ENCODE measurements around the gene SYT1.

Gene SYT1

DNA sequence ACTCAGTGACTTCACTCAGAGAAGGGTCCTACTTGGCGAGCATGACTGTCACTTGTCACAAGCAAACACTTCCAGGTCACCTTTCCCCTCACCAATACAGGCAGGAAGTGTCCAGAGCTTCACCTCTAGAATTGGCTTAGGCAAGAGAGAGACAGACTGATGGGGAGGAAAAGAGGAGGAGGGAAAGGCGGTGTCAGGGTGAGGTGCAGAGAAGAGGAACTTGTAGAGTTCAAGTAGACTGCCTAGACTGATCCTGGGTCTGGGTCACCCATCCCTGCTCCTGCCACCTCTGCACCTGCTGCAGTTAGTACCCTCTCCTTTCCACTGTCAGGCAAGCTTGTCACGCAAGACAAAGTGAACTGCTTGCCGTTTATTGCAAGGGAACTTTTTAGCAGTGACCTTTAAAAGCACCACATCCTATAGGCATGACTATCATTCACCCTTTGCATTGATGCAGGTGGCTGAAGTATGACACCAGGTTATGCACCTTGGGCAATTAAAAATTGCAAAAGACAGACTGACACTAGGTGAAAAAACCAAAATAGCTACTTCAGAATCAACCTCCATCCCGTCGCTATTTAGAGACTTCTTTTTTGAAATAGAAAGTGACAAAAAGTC lies 292.4 kb downstream of the SYT1 start:
- no peak for DNase-seq (ENCODE audit: low read depth in 1 of 2, low spot score in 1 of 2)
- TF ChIP-seq, protein P1, sequence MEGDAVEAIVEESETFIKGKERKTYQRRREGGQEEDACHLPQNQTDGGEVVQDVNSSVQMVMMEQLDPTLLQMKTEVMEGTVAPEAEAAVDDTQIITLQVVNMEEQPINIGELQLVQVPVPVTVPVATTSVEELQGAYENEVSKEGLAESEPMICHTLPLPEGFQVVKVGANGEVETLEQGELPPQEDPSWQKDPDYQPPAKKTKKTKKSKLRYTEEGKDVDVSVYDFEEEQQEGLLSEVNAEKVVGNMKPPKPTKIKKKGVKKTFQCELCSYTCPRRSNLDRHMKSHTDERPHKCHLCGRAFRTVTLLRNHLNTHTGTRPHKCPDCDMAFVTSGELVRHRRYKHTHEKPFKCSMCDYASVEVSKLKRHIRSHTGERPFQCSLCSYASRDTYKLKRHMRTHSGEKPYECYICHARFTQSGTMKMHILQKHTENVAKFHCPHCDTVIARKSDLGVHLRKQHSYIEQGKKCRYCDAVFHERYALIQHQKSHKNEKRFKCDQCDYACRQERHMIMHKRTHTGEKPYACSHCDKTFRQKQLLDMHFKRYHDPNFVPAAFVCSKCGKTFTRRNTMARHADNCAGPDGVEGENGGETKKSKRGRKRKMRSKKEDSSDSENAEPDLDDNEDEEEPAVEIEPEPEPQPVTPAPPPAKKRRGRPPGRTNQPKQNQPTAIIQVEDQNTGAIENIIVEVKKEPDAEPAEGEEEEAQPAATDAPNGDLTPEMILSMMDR (IDR thresholded peaks at IDR 0.05; ENCODE audit: insufficient read depth, low read length), result no peak
- TF ChIP-seq POLR2AphosphoS5 (IDR thresholded peaks at IDR 0.05; ENCODE audit: low read depth) (no peak), GABPA (IDR thresholded peaks at IDR 0.05; ENCODE audit: low read depth) (no peak), SPI1 (IDR thresholded peaks at IDR 0.05; ENCODE audit: borderline replicate concordance, low read depth) (no peak)
- TF ChIP-seq, protein P2, sequence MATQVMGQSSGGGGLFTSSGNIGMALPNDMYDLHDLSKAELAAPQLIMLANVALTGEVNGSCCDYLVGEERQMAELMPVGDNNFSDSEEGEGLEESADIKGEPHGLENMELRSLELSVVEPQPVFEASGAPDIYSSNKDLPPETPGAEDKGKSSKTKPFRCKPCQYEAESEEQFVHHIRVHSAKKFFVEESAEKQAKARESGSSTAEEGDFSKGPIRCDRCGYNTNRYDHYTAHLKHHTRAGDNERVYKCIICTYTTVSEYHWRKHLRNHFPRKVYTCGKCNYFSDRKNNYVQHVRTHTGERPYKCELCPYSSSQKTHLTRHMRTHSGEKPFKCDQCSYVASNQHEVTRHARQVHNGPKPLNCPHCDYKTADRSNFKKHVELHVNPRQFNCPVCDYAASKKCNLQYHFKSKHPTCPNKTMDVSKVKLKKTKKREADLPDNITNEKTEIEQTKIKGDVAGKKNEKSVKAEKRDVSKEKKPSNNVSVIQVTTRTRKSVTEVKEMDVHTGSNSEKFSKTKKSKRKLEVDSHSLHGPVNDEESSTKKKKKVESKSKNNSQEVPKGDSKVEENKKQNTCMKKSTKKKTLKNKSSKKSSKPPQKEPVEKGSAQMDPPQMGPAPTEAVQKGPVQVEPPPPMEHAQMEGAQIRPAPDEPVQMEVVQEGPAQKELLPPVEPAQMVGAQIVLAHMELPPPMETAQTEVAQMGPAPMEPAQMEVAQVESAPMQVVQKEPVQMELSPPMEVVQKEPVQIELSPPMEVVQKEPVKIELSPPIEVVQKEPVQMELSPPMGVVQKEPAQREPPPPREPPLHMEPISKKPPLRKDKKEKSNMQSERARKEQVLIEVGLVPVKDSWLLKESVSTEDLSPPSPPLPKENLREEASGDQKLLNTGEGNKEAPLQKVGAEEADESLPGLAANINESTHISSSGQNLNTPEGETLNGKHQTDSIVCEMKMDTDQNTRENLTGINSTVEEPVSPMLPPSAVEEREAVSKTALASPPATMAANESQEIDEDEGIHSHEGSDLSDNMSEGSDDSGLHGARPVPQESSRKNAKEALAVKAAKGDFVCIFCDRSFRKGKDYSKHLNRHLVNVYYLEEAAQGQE (IDR thresholded peaks at IDR 0.05; ENCODE audit: insufficient replicate concordance, low read depth), result no peak
- Histone ChIP-seq H3K27me3 (ENCODE audit: insufficient read depth, poor library complexity, severe bottlenecking) (no peaks in the 10 kb centered on the region), H3K27ac (replicated peaks) (no peak overlapping the region), H3K4me3 (replicated peaks; ENCODE audit: insufficient read depth, low read length) (no peak overlapping the region)

DNA sequence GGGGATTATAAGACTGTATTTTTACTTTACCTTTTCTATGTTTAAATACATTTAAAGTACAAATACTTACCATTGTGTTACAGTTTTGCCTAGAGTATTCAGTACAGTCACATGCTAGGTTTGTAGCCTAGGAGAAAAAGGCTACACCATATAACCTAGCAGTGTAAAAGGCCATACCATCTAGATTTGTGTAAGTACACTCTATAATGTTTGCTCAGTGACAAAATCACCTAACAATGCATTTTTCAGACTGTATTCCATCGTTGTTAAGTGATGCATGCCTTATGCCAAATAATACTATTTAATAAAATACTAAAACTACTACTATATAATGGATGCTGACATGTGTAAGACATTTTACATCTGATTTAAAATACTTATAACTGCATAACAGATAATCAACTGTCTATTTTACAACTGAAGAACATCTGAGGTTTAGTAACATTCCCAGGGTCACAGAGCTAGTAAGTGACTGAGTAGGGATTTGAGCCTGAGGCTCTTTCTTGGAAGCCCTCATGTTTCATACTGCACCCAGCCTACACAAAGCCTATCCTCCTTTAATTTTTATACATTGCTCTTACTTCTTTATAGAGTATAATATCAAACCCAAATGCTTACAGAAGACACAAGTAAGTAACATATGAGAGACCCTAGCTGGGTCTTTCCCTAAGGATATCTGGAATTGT lies 296.8 kb downstream of the SYT1 start:
- Histone ChIP-seq H3K27me3 (ENCODE audit: insufficient read depth, poor library complexity, severe bottlenecking) (no peaks in the 10 kb centered on the region), H3K4me3 (replicated peaks; ENCODE audit: insufficient read depth, low read length) (no peak overlapping the region), H3K27ac (replicated peaks) (no peak overlapping the region)
- DNase-seq (ENCODE audit: low read depth in 1 of 2, low spot score in 1 of 2), result no peak
- TF ChIP-seq, protein P1 (IDR thresholded peaks at IDR 0.05; ENCODE audit: insufficient read depth, low read length), result no peak

DNA sequence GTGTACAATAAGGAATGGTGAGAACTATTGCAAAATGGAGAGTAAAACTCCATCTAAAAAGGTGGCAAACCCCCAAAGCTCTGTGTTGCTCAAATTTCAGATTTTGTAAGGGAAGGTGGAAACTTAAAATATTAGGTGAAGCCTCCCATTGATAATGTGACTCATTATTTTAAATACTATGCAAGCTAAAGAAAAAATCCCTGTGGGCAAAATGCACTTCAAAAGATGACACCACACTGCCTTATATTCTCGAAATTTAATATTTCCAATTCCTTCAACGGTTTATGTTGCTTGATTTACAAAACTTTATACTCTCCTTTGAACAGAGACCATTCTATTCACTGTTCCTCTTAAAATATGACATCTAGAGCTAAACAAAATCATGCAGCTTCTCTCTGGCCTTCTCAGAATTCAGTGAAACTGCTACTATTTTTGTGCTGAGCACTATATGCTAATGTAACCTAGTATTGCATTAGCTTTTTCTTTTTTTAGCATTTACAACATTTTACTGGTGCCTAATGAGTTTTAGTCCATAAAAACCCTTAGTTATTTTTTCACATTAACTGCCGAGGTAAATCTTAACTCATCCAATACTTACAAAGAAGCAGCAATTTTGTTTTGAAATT lies 297.7 kb downstream of the SYT1 start:
- no peak overlapping the region for H3K27ac ChIP-seq (replicated peaks)
- H3K4me3 ChIP-seq (replicated peaks; ENCODE audit: insufficient read depth, low read length), result no peak overlapping the region
- H3K27me3 ChIP-seq (ENCODE audit: insufficient read depth, poor library complexity, severe bottlenecking), result no peaks in the 10 kb centered on the region
- TF ChIP-seq POLR2AphosphoS5 (IDR thresholded peaks at IDR 0.05; ENCODE audit: low read depth) (no peak), SPI1 (IDR thresholded peaks at IDR 0.05; ENCODE audit: borderline replicate concordance, low read depth) (no peak), GABPA (IDR thresholded peaks at IDR 0.05; ENCODE audit: low read depth) (no peak)
- TF ChIP-seq, protein P1 (IDR thresholded peaks at IDR 0.05; ENCODE audit: insufficient read depth, low read length), result no peak
- TF ChIP-seq, protein P2 (IDR thresholded peaks at IDR 0.05; ENCODE audit: insufficient replicate concordance, low read depth), result no peak
- no peak for DNase-seq (ENCODE audit: low read depth in 1 of 2, low spot score in 1 of 2)
